GM12892 (cell line): ENCODE results near the gene PHRF1.

Experiments used
- DNase-seq: peaks from one replicate; pipeline ENCODE4 v3.0.0; 2011; ENCODE audit not compliant: insufficient read length
- FAIRE-seq: peaks from 2 replicates; lab custom pipeline; 2011; peaks lifted over from hg19 to GRCh38; lab: Jason Lieb, UNC
- POLR2A ChIP-seq: IDR thresholded peaks from 2 replicates; pipeline ENCODE4 v1.6.1; 2011; ENCODE audit warnings: low read depth, low read length, control low read depth
- POLR2AphosphoS5 ChIP-seq: IDR thresholded peaks from 2 replicates; pipeline ENCODE4 v1.6.1; 2011; ENCODE audit warnings: low read depth, low read length, control low read depth
- TAF1 ChIP-seq: IDR thresholded peaks from 2 replicates; pipeline ENCODE4 v1.6.1; 2011; ENCODE audit warnings: low read depth, mild to moderate bottlenecking, control low read depth, low read length, borderline replicate concordance

PHRF1 gene

GRCh38 chr11:610146-610801, 34.0 kb downstream of the PHRF1 start:
- DNase-seq (no peak), FAIRE-seq (no peak)
- no peak for TF ChIP-seq TAF1
- no peak for TF ChIP-seq POLR2AphosphoS5
- no peak; the same call in 1 of the 2 replicates for TF ChIP-seq POLR2A

- FAIRE-seq, result no peak
- TF ChIP-seq TAF1 (no peak), POLR2A (peak; percentile 70), POLR2AphosphoS5 (peak; percentile 75)
- DNase-seq, result no peak
These were observed 35.0 kb downstream of the PHRF1 start for GRCh38 chr11:611001-611996.

GRCh38 chr11:612201-612960, 36.1 kb downstream of the PHRF1 start:
- TF ChIP-seq POLR2AphosphoS5 (peak; percentile 77), POLR2A (peak; percentile 13; the same call in 1 of the 2 replicates), TAF1 (no peak)
- DNase-seq, result no peak
- no peak for FAIRE-seq

- FAIRE-seq (no peak), DNase-seq (no peak)
- no peak for TF ChIP-seq TAF1
- peak; percentile 11; the same call in 1 of the 2 replicates for TF ChIP-seq POLR2A
- TF ChIP-seq POLR2AphosphoS5, result no peak
These were observed 36.7 kb downstream of the PHRF1 start for GRCh38 chr11:612961-613300.

- FAIRE-seq (peak; percentile 97), DNase-seq (peak; percentile 74)
These were observed 37.2 kb downstream of the PHRF1 start for GRCh38 chr11:613369-613968.

GRCh38 chr11:614021-614622, 37.9 kb downstream of the PHRF1 start:
- TF ChIP-seq POLR2AphosphoS5 (no peak), POLR2A (peak; percentile 11; the same call in 1 of the 2 replicates)
- no peak for DNase-seq
- FAIRE-seq, result no peak

More at GRCh38 chr11:613369-613968, 37.2 kb downstream of the PHRF1 start:
- TF ChIP-seq POLR2AphosphoS5, result peak; percentile 73
- TF ChIP-seq POLR2A, result peak; percentile 48; the same call in 1 of the 2 replicates
- TF ChIP-seq TAF1, result no peak; the same call in 1 of the 2 replicates

- FAIRE-seq, result peak; percentile 84
These were observed 38.6 kb downstream of the PHRF1 start for GRCh38 chr11:614623-615503.

GRCh38 chr11:615504-616319, 39.4 kb downstream of the PHRF1 start, which contains the start of gene IRF7:
TSS of gene IRF7 (minus strand) at chr11:615950. CDS start at chr11:615364, 586 bp downstream.
- TF ChIP-seq POLR2A (peak; percentile 98), TAF1 (peak; percentile 52), POLR2AphosphoS5 (peak; percentile 95)
- DNase-seq (peak; percentile 92), FAIRE-seq (peak; percentile 100)

More at GRCh38 chr11:614623-615503, 38.6 kb downstream of the PHRF1 start:
- no peak for DNase-seq
- TF ChIP-seq POLR2AphosphoS5, result no peak; the same call in 1 of the 2 replicates
- no peak for TF ChIP-seq TAF1
- no peak for TF ChIP-seq POLR2A

- FAIRE-seq, result no peak
- DNase-seq, result no peak
- TF ChIP-seq TAF1, result no peak
- no peak for TF ChIP-seq POLR2AphosphoS5
- no peak for TF ChIP-seq POLR2A
These were observed 40.3 kb downstream of the PHRF1 start for GRCh38 chr11:616320-617198.
